GM12891 (cell line): ENCODE measurements around the gene SLC25A26.

Experiments
- POLR2A ChIP-seq: IDR thresholded peaks from 2 replicates; pipeline ENCODE4 v1.6.1; 2011; ENCODE audit warnings: low read depth, low read length, control low read depth
- POLR2AphosphoS5 ChIP-seq: IDR thresholded peaks from 2 replicates; pipeline ENCODE4 v1.6.1; 2011; ENCODE audit warnings: low read depth, low read length, control low read depth

DNA sequence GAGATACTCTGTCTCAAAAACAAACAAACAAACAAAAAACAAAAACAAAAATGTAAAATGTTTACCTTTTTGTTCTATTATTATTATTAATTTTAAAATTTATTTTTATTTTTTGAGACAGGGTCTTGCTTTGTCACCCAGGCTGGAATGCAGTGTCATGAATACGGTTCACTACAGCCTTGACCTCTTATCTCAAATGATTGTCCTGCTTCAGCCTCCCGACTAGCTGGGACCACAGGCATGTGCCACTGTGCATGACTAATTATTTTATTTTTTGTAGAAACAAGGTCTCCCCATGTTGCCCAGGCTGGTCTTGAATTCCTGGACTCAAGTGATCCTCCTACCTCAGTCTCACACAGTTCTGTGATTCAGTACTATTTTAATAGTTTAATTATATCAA lies 5.7 kb upstream of the SLC25A26 start:
- TF ChIP-seq POLR2A: no peak
- TF ChIP-seq POLR2AphosphoS5: no peak
